HEK293T (cell line): ENCODE measurements around the gene OSBPL7.

Experiments
- ARNT ChIP-seq: fragments of 450-650 bp; IDR thresholded peaks from 2 replicates; pipeline ENCODE4 v1.6.1; 2017; ENCODE audit warnings: mild to moderate bottlenecking
- BHLHE40 ChIP-seq: fragments of 450-650 bp; IDR thresholded peaks from 2 replicates; pipeline ENCODE4 v1.6.1; 2016; ENCODE audit warnings: mild to moderate bottlenecking, moderate library complexity, borderline replicate concordance
- ELF4 ChIP-seq: fragments of 450-650 bp; IDR thresholded peaks from 2 replicates; pipeline ENCODE4 v1.6.1; 2017; ENCODE audit warnings: antibody characterized with exemption
- FOXA1 ChIP-seq: fragments of 450-650 bp; IDR thresholded peaks from 2 replicates; pipeline ENCODE4 v1.6.1; 2016; ENCODE audit warnings: mild to moderate bottlenecking
- FOXK2 ChIP-seq: fragments of 450-650 bp; IDR thresholded peaks from 2 replicates; pipeline ENCODE4 v1.6.1; 2016; ENCODE audit warnings: mild to moderate bottlenecking
- FOXM1 ChIP-seq: fragments of 450-650 bp; IDR thresholded peaks from 2 replicates; pipeline ENCODE4 v1.6.1; 2017; ENCODE audit warnings: mild to moderate bottlenecking, borderline replicate concordance
- NFRKB ChIP-seq: fragments of 450-650 bp; IDR thresholded peaks from 2 replicates; pipeline ENCODE4 v1.6.1; 2016; ENCODE audit warnings: mild to moderate bottlenecking, moderate library complexity
- SP1 ChIP-seq: fragments of 450-650 bp; IDR thresholded peaks from 2 replicates; pipeline ENCODE4 v1.6.1; 2017
- TARDBP ChIP-seq: fragments of 450-650 bp; IDR thresholded peaks from 2 replicates; pipeline ENCODE4 v1.6.1; 2016
- ZNF384 ChIP-seq: fragments of 450-650 bp; IDR thresholded peaks from 2 replicates; pipeline ENCODE4 v1.6.1; 2016

- TF ChIP-seq FOXM1 (no peak), ARNT (no peak), ZNF384 (no peak), ELF4 (no peak), FOXK2 (no peak), FOXA1 (no peak), NFRKB (no peak), BHLHE40 (no peak), TARDBP (no peak), SP1 (no peak)
Measured at GRCh38 chr17:47774987-47775580, 46.5 kb downstream of the OSBPL7 start.
